K562 (cell line): ENCODE data around the gene NEU1. TPM values are rescaled to one million over a fixed set of nuclear protein-coding genes. Genes with fewer than 3 reads are reported as not detected.
A peak's percentile ranks its signal among the peaks of the same experiment; 100 is the strongest.

Experiments
- ATF2 ChIP-seq: sonication (generic); formaldehyde crosslinking; IDR thresholded peaks from 2 replicates; pipeline ENCODE4 v1.8.1; 2022; ENCODE audit warnings: missing genetic modification reagents
- BRCA1 ChIP-seq, 2 experiments: fragments of 450-650 bp in 1 of 2; sonication (generic) in 1 of 2; formaldehyde crosslinking in 1 of 2; IDR thresholded peaks; 2 replicates each; pipeline versions ENCODE4 v1.5.0 to v1.6.1; 2017 to 2020; ENCODE audit warnings: mild to moderate bottlenecking in 1 of 2, missing genetic modification reagents in 1 of 2
- CREB5 ChIP-seq: fragments of 250-450 bp; sonication (Bioruptor Pico); IDR thresholded peaks from 2 replicates; pipeline ENCODE4 v1.5.0; 2020; ENCODE audit warnings: mild to moderate bottlenecking
- FOXJ3 ChIP-seq: sonication (generic); formaldehyde crosslinking; IDR thresholded peaks from 2 replicates; pipeline ENCODE4 v1.4.0; 2020; ENCODE audit warnings: mild to moderate bottlenecking, missing genetic modification reagents
- IRF2 ChIP-seq: sonication (generic); formaldehyde crosslinking; IDR thresholded peaks from 2 replicates; pipeline ENCODE4 v1.8.1; 2022; ENCODE audit warnings: mild to moderate bottlenecking, missing genetic modification reagents
- KDM2B ChIP-seq: fragments of 250-450 bp; sonication (Bioruptor Pico); IDR thresholded peaks from 2 replicates; pipeline ENCODE4 v1.8.0; 2021; ENCODE audit warnings: mild to moderate bottlenecking, moderate library complexity
- NR4A1 ChIP-seq, 2 experiments: fragments of 250-450 bp in 1 of 2; fragments of 450-650 bp in 1 of 2; sonication (Bioruptor Pico) in 1 of 2; IDR thresholded peaks; 2 replicates each; pipeline versions ENCODE4 v1.4.0 to v1.6.1; 2016 to 2020; ENCODE audit warnings: mild to moderate bottlenecking in 2 of 2, missing compliant biosample characterization in 1 of 2, missing genetic modification characterization in 1 of 2, moderate library complexity in 1 of 2
- SMAD1 ChIP-seq: fragments of 150-350 bp; IDR thresholded peaks from 2 replicates; pipeline ENCODE4 v1.6.1; 2014; ENCODE audit warnings: low read length, low read depth; ENCODE audit not compliant: partially characterized antibody
- SMAD2 ChIP-seq: fragments of 150-350 bp; IDR thresholded peaks from 2 replicates; pipeline ENCODE4 v1.6.1; 2014; ENCODE audit warnings: low read depth, mild to moderate bottlenecking, low read length
- SRSF7 ChIP-seq: fragments of 200-400 bp; formaldehyde crosslinking; optimal IDR thresholded peaks from 2 replicates; pipeline ENCODE3; 2017; ENCODE audit warnings: mild to moderate bottlenecking, low read depth, low read length
- TAF7 ChIP-seq: fragments of 450-650 bp; IDR thresholded peaks from 2 replicates; pipeline ENCODE4 v1.6.1; 2016; ENCODE audit warnings: missing genetic modification characterization, missing compliant biosample characterization
- TAL1 ChIP-seq: fragments of 450-650 bp; IDR thresholded peaks from 2 replicates; pipeline ENCODE4 v1.6.1; 2016; ENCODE audit warnings: mild to moderate bottlenecking
- TCF3 ChIP-seq: sonication (generic); formaldehyde crosslinking; IDR thresholded peaks from 2 replicates; pipeline ENCODE4 v1.4.0; 2020; ENCODE audit warnings: mild to moderate bottlenecking, missing genetic modification reagents
- TRIM25 ChIP-seq: fragments of 450-650 bp; IDR thresholded peaks from 2 replicates; pipeline ENCODE4 v1.7.0; 2016; ENCODE audit warnings: borderline replicate concordance
- ZNF197 ChIP-seq: fragments of 200-800 bp; sonication (Bioruptor generic); IDR thresholded peaks from 2 replicates; pipeline ENCODE4 v1.6.1; 2016; ENCODE audit warnings: low read depth, missing genetic modification characterization, missing compliant biosample characterization
- polyA plus RNA-seq, 8 experiments: library from polyadenylated mRNA; depleted of rRNA in 4 of 8; stranded (reverse) in 5 of 8; unstranded in 3 of 8; fragments of >200 nt; fragmentation: Nextera tagmentation in 2 of 8; fragmentation: Illumina TruSeq in 1 of 8; extraction: Ambion mirVana in 2 of 8; extraction: Trizol in 1 of 8; gene quantifications; 2 replicates each; pipeline versions ENCODE4 v1.2.1 to v1.2.3, GENCODE V29; 2011 to 2014; ENCODE audit warnings: inconsistent platforms in 1 of 8, missing spikeins in 1 of 8
- total RNA-seq, 7 experiments: library from RNA; depleted of rRNA in 6 of 7; stranded (reverse); fragments of >200 nt in 6 of 7; fragmentation: Illumina TruSeq in 2 of 7; extraction: Trizol in 2 of 7; gene quantifications; 2 replicates each; pipeline versions ENCODE4 v1.2.1 to v1.2.3, GENCODE V29; 2011 to 2021; ENCODE audit warnings: low replicate concordance in 1 of 7
- TF ChIP-seq, protein P1 (sequence below): fragments of 250-450 bp; sonication (Bioruptor Pico); IDR thresholded peaks from 2 replicates; pipeline ENCODE4 v1.8.0; 2022; ENCODE audit warnings: moderate library complexity, mild to moderate bottlenecking, inconsistent platforms
- TF ChIP-seq, protein P2 (sequence below), 2 experiments: fragments of 450-650 bp; IDR thresholded peaks; 2 replicates each; pipeline ENCODE4 v1.6.1; 2016
- TF ChIP-seq, protein P3 (sequence below): sonication (generic); formaldehyde crosslinking; IDR thresholded peaks from 2 replicates; pipeline ENCODE4 v1.4.0; 2020; ENCODE audit warnings: mild to moderate bottlenecking, missing genetic modification reagents

Gene NEU1
- total and polyA plus RNA-seq, 9 of the 15 experiments (the other 6 are each of a cell fraction or from before 2014, with no cell fraction given): 14.8 to 67.8 (median 51.0) TPM

- TF ChIP-seq TRIM25 (no peak), IRF2 (no peak), TCF3 (CRISPR knock-in tag) (no peak), NR4A1 (CRISPR knock-in tag; IDR thresholded peaks at IDR 0.05) (peak; percentile 98), NR4A1 (tag; IDR thresholded peaks at IDR 0.05) (no peak), TAF7 (tag) (peak; percentile 94), CREB5 (CRISPR knock-in tag) (no peak), BRCA1 (IDR thresholded peaks at IDR 0.05) (no peak), BRCA1 (CRISPR knock-in tag; IDR thresholded peaks at IDR 0.05) (no peak), KDM2B (CRISPR knock-in tag) (peak; percentile 99), ATF2 (CRISPR knock-in tag) (no peak), FOXJ3 (CRISPR knock-in tag) (no peak), TAL1 (no peak), SMAD1 (peak; percentile 98), SRSF7 (no peak), ZNF197 (CRISPR knock-in tag) (no peak), SMAD2 (no peak)
- TF ChIP-seq, protein P1, sequence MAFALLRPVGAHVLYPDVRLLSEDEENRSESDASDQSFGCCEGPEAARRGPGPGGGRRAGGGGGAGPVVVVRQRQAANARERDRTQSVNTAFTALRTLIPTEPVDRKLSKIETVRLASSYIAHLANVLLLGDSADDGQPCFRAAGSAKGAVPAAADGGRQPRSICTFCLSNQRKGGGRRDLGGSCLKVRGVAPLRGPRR (CRISPR knock-in tag): peak; percentile 86
- TF ChIP-seq, protein P2, sequence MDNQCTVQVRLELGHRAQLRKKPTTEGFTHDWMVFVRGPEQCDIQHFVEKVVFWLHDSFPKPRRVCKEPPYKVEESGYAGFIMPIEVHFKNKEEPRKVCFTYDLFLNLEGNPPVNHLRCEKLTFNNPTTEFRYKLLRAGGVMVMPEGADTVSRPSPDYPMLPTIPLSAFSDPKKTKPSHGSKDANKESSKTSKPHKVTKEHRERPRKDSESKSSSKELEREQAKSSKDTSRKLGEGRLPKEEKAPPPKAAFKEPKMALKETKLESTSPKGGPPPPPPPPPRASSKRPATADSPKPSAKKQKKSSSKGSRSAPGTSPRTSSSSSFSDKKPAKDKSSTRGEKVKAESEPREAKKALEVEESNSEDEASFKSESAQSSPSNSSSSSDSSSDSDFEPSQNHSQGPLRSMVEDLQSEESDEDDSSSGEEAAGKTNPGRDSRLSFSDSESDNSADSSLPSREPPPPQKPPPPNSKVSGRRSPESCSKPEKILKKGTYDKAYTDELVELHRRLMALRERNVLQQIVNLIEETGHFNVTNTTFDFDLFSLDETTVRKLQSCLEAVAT (IDR thresholded peaks at IDR 0.05): no peak
- TF ChIP-seq, protein P3, sequence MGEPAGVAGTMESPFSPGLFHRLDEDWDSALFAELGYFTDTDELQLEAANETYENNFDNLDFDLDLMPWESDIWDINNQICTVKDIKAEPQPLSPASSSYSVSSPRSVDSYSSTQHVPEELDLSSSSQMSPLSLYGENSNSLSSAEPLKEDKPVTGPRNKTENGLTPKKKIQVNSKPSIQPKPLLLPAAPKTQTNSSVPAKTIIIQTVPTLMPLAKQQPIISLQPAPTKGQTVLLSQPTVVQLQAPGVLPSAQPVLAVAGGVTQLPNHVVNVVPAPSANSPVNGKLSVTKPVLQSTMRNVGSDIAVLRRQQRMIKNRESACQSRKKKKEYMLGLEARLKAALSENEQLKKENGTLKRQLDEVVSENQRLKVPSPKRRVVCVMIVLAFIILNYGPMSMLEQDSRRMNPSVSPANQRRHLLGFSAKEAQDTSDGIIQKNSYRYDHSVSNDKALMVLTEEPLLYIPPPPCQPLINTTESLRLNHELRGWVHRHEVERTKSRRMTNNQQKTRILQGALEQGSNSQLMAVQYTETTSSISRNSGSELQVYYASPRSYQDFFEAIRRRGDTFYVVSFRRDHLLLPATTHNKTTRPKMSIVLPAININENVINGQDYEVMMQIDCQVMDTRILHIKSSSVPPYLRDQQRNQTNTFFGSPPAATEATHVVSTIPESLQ (CRISPR knock-in tag): 0 out of 2 replicates have a peak, but pooled peaks have one; percentile 90
These were observed 35.1 kb downstream of the NEU1 start, which contains the start of gene HSPA1B (continued) for GRCh38 chr6:31827286-31828079.
